Measurements from ENCODE around the gene HERC5.

HERC5 gene

GRCh38 chr4:88467392-88467791 lies 10.5 kb downstream of the HERC5 start:
- H3K4me3 ChIP-seq (ENCODE audit: low read length in 2 of 2): no peak overlapping the region
- H3K9ac ChIP-seq (ENCODE audit: low read depth in 1 of 2, low read length in 2 of 2): no peak overlapping the region
- H3K4me1 ChIP-seq (ENCODE audit: control insufficient read depth in 2 of 2, insufficient read depth in 2 of 2, low read length in 2 of 2): no peaks in the 10 kb centered on the region
- no peaks in the 10 kb centered on the region for H3K27me3 ChIP-seq (ENCODE audit: control insufficient read depth in 2 of 2, insufficient read depth in 2 of 2, low read length in 2 of 2)
- H3K27ac ChIP-seq (ENCODE audit: low read depth in 2 of 2, low read length in 2 of 2): no peak overlapping the region
- H3K9me3 ChIP-seq (ENCODE audit: control insufficient read depth in 2 of 2, low read length in 2 of 2): no peaks in the 10 kb centered on the region
- peaks cover 0 to 3% of the 10 kb centered on the region in 2 donors for H3K36me3 ChIP-seq (ENCODE audit: control insufficient read depth in 2 of 2, insufficient read depth in 2 of 2, low read length in 2 of 2)

GRCh38 chr4:88477229-88477860 lies 20.4 kb downstream of the HERC5 start:
- Histone ChIP-seq H3K27ac (ENCODE audit: low read depth in 2 of 2, low read length in 2 of 2) (no peak overlapping the region), H3K9me3 (ENCODE audit: control insufficient read depth in 2 of 2, low read length in 2 of 2) (no peaks in the 10 kb centered on the region), H3K4me1 (ENCODE audit: control insufficient read depth in 2 of 2, insufficient read depth in 2 of 2, low read length in 2 of 2) (no peaks in the 10 kb centered on the region), H3K4me3 (ENCODE audit: low read length in 2 of 2) (no peak overlapping the region), H3K27me3 (ENCODE audit: control insufficient read depth in 2 of 2, insufficient read depth in 2 of 2, low read length in 2 of 2) (no peaks in the 10 kb centered on the region), H3K36me3 (ENCODE audit: control insufficient read depth in 2 of 2, insufficient read depth in 2 of 2, low read length in 2 of 2) (no peaks in the 10 kb centered on the region), H3K9ac (ENCODE audit: low read depth in 1 of 2, low read length in 2 of 2) (no peak overlapping the region)

GRCh38 chr4:88478247-88478646 lies 21.3 kb downstream of the HERC5 start:
- H3K27ac ChIP-seq (ENCODE audit: low read depth in 2 of 2, low read length in 2 of 2): no peak overlapping the region
- H3K9ac ChIP-seq (ENCODE audit: low read depth in 1 of 2, low read length in 2 of 2): no peak overlapping the region
- H3K4me1 ChIP-seq (ENCODE audit: control insufficient read depth in 2 of 2, insufficient read depth in 2 of 2, low read length in 2 of 2): no peaks in the 10 kb centered on the region
- H3K27me3 ChIP-seq (ENCODE audit: control insufficient read depth in 2 of 2, insufficient read depth in 2 of 2, low read length in 2 of 2): no peaks in the 10 kb centered on the region
- no peaks in the 10 kb centered on the region for H3K36me3 ChIP-seq (ENCODE audit: control insufficient read depth in 2 of 2, insufficient read depth in 2 of 2, low read length in 2 of 2)
- no peak overlapping the region for H3K4me3 ChIP-seq (ENCODE audit: low read length in 2 of 2)
- no peaks in the 10 kb centered on the region for H3K9me3 ChIP-seq (ENCODE audit: control insufficient read depth in 2 of 2, low read length in 2 of 2)

- Histone ChIP-seq H3K27ac (ENCODE audit: low read depth in 2 of 2, low read length in 2 of 2) (no peak overlapping the region), H3K4me1 (ENCODE audit: control insufficient read depth in 2 of 2, insufficient read depth in 2 of 2, low read length in 2 of 2) (no peaks in the 10 kb centered on the region), H3K36me3 (ENCODE audit: control insufficient read depth in 2 of 2, insufficient read depth in 2 of 2, low read length in 2 of 2) (no peaks in the 10 kb centered on the region), H3K9me3 (ENCODE audit: control insufficient read depth in 2 of 2, low read length in 2 of 2) (no peaks in the 10 kb centered on the region), H3K4me3 (ENCODE audit: low read length in 2 of 2) (no peak overlapping the region), H3K9ac (ENCODE audit: low read depth in 1 of 2, low read length in 2 of 2) (no peak overlapping the region), H3K27me3 (ENCODE audit: control insufficient read depth in 2 of 2, insufficient read depth in 2 of 2, low read length in 2 of 2) (no peaks in the 10 kb centered on the region)
These were observed 24.6 kb downstream of the HERC5 start for GRCh38 chr4:88481537-88481936.

- H3K27ac ChIP-seq (ENCODE audit: low read depth in 2 of 2, low read length in 2 of 2): no peak overlapping the region
- H3K4me1 ChIP-seq (ENCODE audit: control insufficient read depth in 2 of 2, insufficient read depth in 2 of 2, low read length in 2 of 2): no peaks in the 10 kb centered on the region
- no peak overlapping the region for H3K4me3 ChIP-seq (ENCODE audit: low read length in 2 of 2)
- no peaks in the 10 kb centered on the region for H3K27me3 ChIP-seq (ENCODE audit: control insufficient read depth in 2 of 2, insufficient read depth in 2 of 2, low read length in 2 of 2)
- H3K9me3 ChIP-seq (ENCODE audit: control insufficient read depth in 2 of 2, low read length in 2 of 2): no peaks in the 10 kb centered on the region
- peaks cover 0 to 2% of the 10 kb centered on the region in 2 donors for H3K36me3 ChIP-seq (ENCODE audit: control insufficient read depth in 2 of 2, insufficient read depth in 2 of 2, low read length in 2 of 2)
- H3K9ac ChIP-seq (ENCODE audit: low read depth in 1 of 2, low read length in 2 of 2): no peak overlapping the region
These were observed 32.3 kb downstream of the HERC5 start for GRCh38 chr4:88489100-88489761.

GRCh38 chr4:88497859-88498409 lies 41.0 kb downstream of the HERC5 start:
- Histone ChIP-seq H3K9me3 (ENCODE audit: control insufficient read depth in 2 of 2, low read length in 2 of 2) (no peaks in the 10 kb centered on the region), H3K36me3 (ENCODE audit: control insufficient read depth in 2 of 2, insufficient read depth in 2 of 2, low read length in 2 of 2) (no peaks in the 10 kb centered on the region), H3K4me1 (ENCODE audit: control insufficient read depth in 2 of 2, insufficient read depth in 2 of 2, low read length in 2 of 2) (no peaks in the 10 kb centered on the region)

GRCh38 chr4:88503344-88503743 lies 46.4 kb downstream of the HERC5 start:
- Histone ChIP-seq H3K4me1 (ENCODE audit: control insufficient read depth in 2 of 2, insufficient read depth in 2 of 2, low read length in 2 of 2) (no peaks in the 10 kb centered on the region), H3K36me3 (ENCODE audit: control insufficient read depth in 2 of 2, insufficient read depth in 2 of 2, low read length in 2 of 2) (no peaks in the 10 kb centered on the region), H3K4me3 (ENCODE audit: low read length in 2 of 2) (no peak overlapping the region), H3K27ac (ENCODE audit: low read depth in 2 of 2, low read length in 2 of 2) (no peak overlapping the region), H3K9me3 (ENCODE audit: control insufficient read depth in 2 of 2, low read length in 2 of 2) (no peaks in the 10 kb centered on the region), H3K9ac (ENCODE audit: low read depth in 1 of 2, low read length in 2 of 2) (no peak overlapping the region), H3K27me3 (ENCODE audit: control insufficient read depth in 2 of 2, insufficient read depth in 2 of 2, low read length in 2 of 2) (no peaks in the 10 kb centered on the region)

More at GRCh38 chr4:88497859-88498409, 41.0 kb downstream of the HERC5 start:
- no peak overlapping the region for H3K4me3 ChIP-seq (ENCODE audit: low read length in 2 of 2)
- no peak overlapping the region for H3K27ac ChIP-seq (ENCODE audit: low read depth in 2 of 2, low read length in 2 of 2)
- H3K27me3 ChIP-seq (ENCODE audit: control insufficient read depth in 2 of 2, insufficient read depth in 2 of 2, low read length in 2 of 2): no peaks in the 10 kb centered on the region
- H3K9ac ChIP-seq (ENCODE audit: low read depth in 1 of 2, low read length in 2 of 2): no peak overlapping the region

- Histone ChIP-seq H3K4me1 (ENCODE audit: control insufficient read depth in 2 of 2, insufficient read depth in 2 of 2, low read length in 2 of 2) (peaks cover 2 to 4% of the 10 kb centered on the region in 2 donors), H3K27me3 (ENCODE audit: control insufficient read depth in 2 of 2, insufficient read depth in 2 of 2, low read length in 2 of 2) (peaks cover 0 to 6% of the 10 kb centered on the region in 2 donors), H3K27ac (ENCODE audit: low read depth in 2 of 2, low read length in 2 of 2) (no peak overlapping the region), H3K9me3 (ENCODE audit: control insufficient read depth in 2 of 2, low read length in 2 of 2) (no peaks in the 10 kb centered on the region), H3K36me3 (ENCODE audit: control insufficient read depth in 2 of 2, insufficient read depth in 2 of 2, low read length in 2 of 2) (no peaks in the 10 kb centered on the region), H3K9ac (ENCODE audit: low read depth in 1 of 2, low read length in 2 of 2) (no peak overlapping the region), H3K4me3 (ENCODE audit: low read length in 2 of 2) (no peak overlapping the region)
These were observed 54.3 kb downstream of the HERC5 start for GRCh38 chr4:88511236-88511635.

- H3K27ac ChIP-seq (ENCODE audit: low read depth in 2 of 2, low read length in 2 of 2): no peak overlapping the region
- H3K9me3 ChIP-seq (ENCODE audit: control insufficient read depth in 2 of 2, low read length in 2 of 2): no peaks in the 10 kb centered on the region
- H3K4me3 ChIP-seq (ENCODE audit: low read length in 2 of 2): no peak overlapping the region
- H3K27me3 ChIP-seq (ENCODE audit: control insufficient read depth in 2 of 2, insufficient read depth in 2 of 2, low read length in 2 of 2): peaks cover 0 to 3% of the 10 kb centered on the region in 2 donors
- no peak overlapping the region for H3K9ac ChIP-seq (ENCODE audit: low read depth in 1 of 2, low read length in 2 of 2)
- peaks cover 2 to 4% of the 10 kb centered on the region in 2 donors for H3K4me1 ChIP-seq (ENCODE audit: control insufficient read depth in 2 of 2, insufficient read depth in 2 of 2, low read length in 2 of 2)
- H3K36me3 ChIP-seq (ENCODE audit: control insufficient read depth in 2 of 2, insufficient read depth in 2 of 2, low read length in 2 of 2): no peaks in the 10 kb centered on the region
These were observed 57.9 kb downstream of the HERC5 start for GRCh38 chr4:88514557-88515511.

All from mucosa of rectum (tissue), 2 donors.